Left ventricle myocardium inferior (tissue), 1 donor: ENCODE results near the gene TRAF3IP1. TPM values are rescaled to one million over a fixed set of nuclear protein-coding genes. Genes with fewer than 3 reads are reported as not detected.
A peak's percentile ranks its signal among the peaks of the same experiment; 100 is the strongest.
"Not testable (repeated sequence)": the region's sequence is repeated elsewhere in the genome, so short reads cannot be mapped to it uniquely, and the experiment has no call there.

Source experiments
- DNase-seq: peaks from one replicate; pipeline ENCODE4 v3.0.0-alpha.2; 2020
- H3K27ac ChIP-seq: fragments of 200-600 bp; replicated peaks from 2 replicates; pipeline ENCODE4 v1.8.0; 2021
- H3K27me3 ChIP-seq: fragments of 200-600 bp; 2 replicates; pipeline ENCODE4 v1.8.0; 2021; ENCODE audit warnings: low read depth
- H3K36me3 ChIP-seq: fragments of 200-600 bp; 2 replicates; pipeline ENCODE4 v1.8.0; 2021
- H3K4me1 ChIP-seq: fragments of 200-600 bp; 2 replicates; pipeline ENCODE4 v1.8.0; 2021
- H3K4me3 ChIP-seq: fragments of 200-600 bp; 2 replicates; pipeline ENCODE4 v1.8.0; 2021; ENCODE audit warnings: mild to moderate bottlenecking, moderate library complexity
- H3K9me3 ChIP-seq: fragments of 200-600 bp; replicated peaks from 2 replicates; pipeline ENCODE4 v1.8.0; 2021
- intact Hi-C: fragments of 100-400 bp; cut with micrococcal nuclease; formaldehyde crosslinking; loops from one replicate; pipeline ENCODE4 v1.11.0; 2022
- total RNA-seq: library from RNA; stranded (reverse); fragmentation: NEBNext Ultra II Directional; extraction: Animal tissue kit (Norgen Biotek cat#: 25700); gene quantifications from one replicate; pipeline ENCODE4 v1.2.1, GENCODE V29; 2021
- TF ChIP-seq, protein P1 (sequence below): fragments of 200-600 bp; IDR thresholded peaks from 2 replicates; pipeline ENCODE4 v1.8.0; 2021; ENCODE audit warnings: antibody characterized with exemption, mild to moderate bottlenecking, borderline replicate concordance
- donor health status: DM: no; HTN: yes; CAD: no; lungs with severe emphysema.

TRAF3IP1 gene
- total RNA-seq, 1 donor from 2014 or later: 14.6 TPM

DNA sequence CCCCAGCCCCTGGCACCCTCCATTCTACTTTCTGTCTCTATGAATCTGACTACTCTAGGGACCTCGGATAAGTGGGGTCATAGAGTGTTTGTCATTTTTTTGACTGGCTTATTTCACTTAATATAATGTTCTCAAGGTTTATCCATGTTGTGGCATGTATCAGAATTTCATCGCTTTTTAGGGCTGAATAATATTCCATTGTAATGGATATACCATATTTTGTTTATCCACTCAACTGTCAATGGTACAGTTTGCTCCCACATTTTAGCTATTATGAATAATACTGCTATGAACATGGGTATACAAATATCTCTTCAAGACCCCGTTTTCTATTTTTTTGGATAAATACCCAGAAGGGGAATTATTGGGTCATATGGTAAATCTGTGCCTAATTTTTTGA, 7.4 kb downstream of the TRAF3IP1 start:
- H3K4me1 ChIP-seq: peaks cover 14% of the 10 kb centered on the region
- no peak overlapping the region for H3K4me3 ChIP-seq
- H3K36me3 ChIP-seq: peaks cover 42% of the 10 kb centered on the region

DNA sequence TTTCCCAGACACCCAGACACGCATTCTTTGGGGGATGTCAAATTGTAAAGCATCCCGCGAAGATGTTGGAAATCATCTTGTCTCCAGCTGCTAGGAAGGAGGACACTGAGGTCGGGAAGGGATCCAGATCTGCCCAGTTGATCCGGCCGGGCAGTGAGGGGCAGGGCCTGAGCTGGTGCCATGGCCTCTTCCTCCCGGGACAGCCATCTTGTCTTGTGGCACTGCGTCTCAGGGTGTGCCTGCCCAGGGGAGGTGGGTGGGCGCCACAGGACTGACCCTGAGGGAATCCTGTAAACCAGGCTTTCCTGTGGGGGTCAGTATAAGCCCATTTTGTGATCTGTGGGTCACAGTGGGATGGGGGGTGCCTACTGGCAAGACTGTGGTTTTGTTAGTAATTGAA, 10.1 kb downstream of the TRAF3IP1 start:
- Histone ChIP-seq H3K27ac (no peak overlapping the region), H3K4me3 (no peak overlapping the region), H3K36me3 (peaks cover 50% of the 10 kb centered on the region), H3K9me3 (no peaks in the 10 kb centered on the region), H3K27me3 (no peaks in the 10 kb centered on the region), H3K4me1 (no peaks in the 10 kb centered on the region)
- intact Hi-C loops: no loop called here
- no peak for DNase-seq
- TF ChIP-seq, protein P1, sequence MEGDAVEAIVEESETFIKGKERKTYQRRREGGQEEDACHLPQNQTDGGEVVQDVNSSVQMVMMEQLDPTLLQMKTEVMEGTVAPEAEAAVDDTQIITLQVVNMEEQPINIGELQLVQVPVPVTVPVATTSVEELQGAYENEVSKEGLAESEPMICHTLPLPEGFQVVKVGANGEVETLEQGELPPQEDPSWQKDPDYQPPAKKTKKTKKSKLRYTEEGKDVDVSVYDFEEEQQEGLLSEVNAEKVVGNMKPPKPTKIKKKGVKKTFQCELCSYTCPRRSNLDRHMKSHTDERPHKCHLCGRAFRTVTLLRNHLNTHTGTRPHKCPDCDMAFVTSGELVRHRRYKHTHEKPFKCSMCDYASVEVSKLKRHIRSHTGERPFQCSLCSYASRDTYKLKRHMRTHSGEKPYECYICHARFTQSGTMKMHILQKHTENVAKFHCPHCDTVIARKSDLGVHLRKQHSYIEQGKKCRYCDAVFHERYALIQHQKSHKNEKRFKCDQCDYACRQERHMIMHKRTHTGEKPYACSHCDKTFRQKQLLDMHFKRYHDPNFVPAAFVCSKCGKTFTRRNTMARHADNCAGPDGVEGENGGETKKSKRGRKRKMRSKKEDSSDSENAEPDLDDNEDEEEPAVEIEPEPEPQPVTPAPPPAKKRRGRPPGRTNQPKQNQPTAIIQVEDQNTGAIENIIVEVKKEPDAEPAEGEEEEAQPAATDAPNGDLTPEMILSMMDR: no peak

More for the DNA sequence above, 7.4 kb downstream of the TRAF3IP1 start:
- Histone ChIP-seq H3K27me3 (no peaks in the 10 kb centered on the region), H3K9me3 (no peaks in the 10 kb centered on the region), H3K27ac (no peak overlapping the region)
- intact Hi-C loops: no loop called here
- DNase-seq: no peak
- TF ChIP-seq, protein P1: no peak

DNA sequence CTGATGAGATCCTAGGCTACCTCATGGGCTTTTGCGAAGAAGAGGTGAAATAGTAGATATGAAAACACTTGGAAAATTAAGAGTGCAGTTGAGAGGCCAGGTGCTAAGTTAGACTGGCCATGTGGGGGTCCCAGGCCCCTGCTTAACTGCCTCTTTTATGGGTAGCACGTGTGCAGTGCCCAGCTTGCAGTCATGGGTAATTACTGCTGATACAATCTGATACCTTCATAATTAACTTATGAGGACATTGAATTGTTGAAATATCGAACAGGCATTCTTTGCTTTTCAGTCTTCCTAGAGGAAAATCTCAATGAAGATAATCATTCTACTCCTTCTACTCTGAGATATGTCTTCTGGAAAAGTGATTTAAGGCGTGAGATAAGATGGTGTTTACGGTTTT, 11.6 kb downstream of the TRAF3IP1 start:
- H3K4me1 ChIP-seq: peaks cover 12% of the 10 kb centered on the region
- no peak overlapping the region for H3K4me3 ChIP-seq
- H3K27ac ChIP-seq: no peak overlapping the region
- intact Hi-C loops: no loop called here
- TF ChIP-seq, protein P1: no peak
- H3K36me3 ChIP-seq: peaks cover 37% of the 10 kb centered on the region
- no peak for DNase-seq
- no peaks in the 10 kb centered on the region for H3K9me3 ChIP-seq
- no peaks in the 10 kb centered on the region for H3K27me3 ChIP-seq

DNA sequence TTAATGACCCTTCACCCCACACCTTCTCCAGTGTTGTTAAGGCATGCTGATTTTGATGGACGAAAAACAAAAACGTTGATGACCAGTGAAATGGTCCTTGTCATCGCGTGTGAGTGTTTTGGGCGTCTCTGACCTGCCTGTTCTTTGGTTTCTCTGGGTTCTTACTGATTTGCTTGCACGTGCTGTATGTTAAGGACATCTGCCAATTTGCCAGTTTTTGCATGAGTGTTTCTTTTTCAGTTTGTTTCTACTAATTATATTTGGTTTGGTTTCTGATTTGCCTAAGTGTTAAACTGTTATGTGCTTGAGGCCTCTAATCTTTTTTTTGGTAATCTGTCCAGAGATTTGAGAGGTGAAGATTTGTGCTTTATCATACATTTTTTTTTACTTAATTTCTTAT, 14.6 kb downstream of the TRAF3IP1 start:
- peaks cover 14% of the 10 kb centered on the region for H3K4me1 ChIP-seq
- DNase-seq: no peak
- no peaks in the 10 kb centered on the region for H3K27me3 ChIP-seq
- H3K9me3 ChIP-seq: no peaks in the 10 kb centered on the region
- no peak overlapping the region for H3K4me3 ChIP-seq
- intact Hi-C loops: no loop called here
- no peak overlapping the region for H3K27ac ChIP-seq
- TF ChIP-seq, protein P1: no peak
- H3K36me3 ChIP-seq: peaks cover 12% of the 10 kb centered on the region

DNA sequence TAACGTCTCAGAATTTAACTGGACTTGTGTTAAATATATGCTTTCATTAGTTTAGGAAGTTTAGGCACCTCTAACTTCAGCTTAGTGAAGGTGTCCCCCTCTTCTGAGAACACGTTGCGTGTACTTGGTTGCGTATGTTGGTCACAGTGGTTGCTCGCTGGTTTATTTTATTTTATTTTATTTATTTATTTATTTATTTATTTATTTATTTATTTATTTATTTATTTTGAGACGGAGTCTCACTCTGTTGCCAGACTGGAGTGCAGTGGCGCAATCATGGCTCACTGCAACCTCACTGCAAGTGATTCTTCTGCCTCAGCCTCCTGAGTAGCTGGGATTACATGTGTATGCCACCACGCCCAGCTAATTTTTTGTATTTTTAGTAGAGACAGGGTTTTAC, 15.3 kb downstream of the TRAF3IP1 start:
- H3K27ac ChIP-seq, H3K4me3 ChIP-seq, H3K27me3 ChIP-seq, DNase-seq, H3K9me3 ChIP-seq, intact Hi-C loops: not testable (repeated sequence)
- Histone ChIP-seq H3K4me1 (peaks cover 14% of the 10 kb centered on the region), H3K36me3 (peaks cover 12% of the 10 kb centered on the region)

DNA sequence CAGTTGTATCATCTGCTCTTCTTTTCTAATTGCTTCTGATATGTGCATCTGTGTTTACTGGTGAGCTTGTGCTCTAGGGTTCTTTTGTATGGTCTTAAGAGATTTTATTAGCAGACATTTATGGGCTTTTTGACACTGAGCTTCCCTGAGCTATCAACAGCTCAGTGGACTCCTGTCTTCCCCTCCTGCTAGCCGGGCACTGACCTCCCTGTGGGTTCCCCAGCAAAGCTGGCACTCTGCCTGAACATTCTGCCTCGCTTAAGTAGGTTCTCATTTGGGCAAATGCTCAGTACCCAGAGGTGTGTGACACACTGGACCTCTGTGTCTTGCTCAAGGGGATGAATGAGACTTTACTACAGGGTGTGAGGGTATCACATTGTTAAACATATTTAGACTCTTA, 15.8 kb downstream of the TRAF3IP1 start:
- intact Hi-C loops: no loop called here
- Histone ChIP-seq H3K27me3 (no peaks in the 10 kb centered on the region), H3K4me1 (peaks cover 14% of the 10 kb centered on the region), H3K4me3 (no peak overlapping the region), H3K9me3 (no peaks in the 10 kb centered on the region), H3K27ac (no peak overlapping the region), H3K36me3 (peaks cover 12% of the 10 kb centered on the region)
- DNase-seq: peak; percentile 58
- TF ChIP-seq, protein P1: no peak
